Putamen (tissue), 1 donor: ENCODE measurements around the gene CXXC1.
"Not testable (repeated sequence)": the region's sequence is repeated elsewhere in the genome, so short reads cannot be mapped to it uniquely, and the experiment has no call there.

Experiments
- DNase-seq: peaks from one replicate; pipeline ENCODE4 v3.0.0-alpha.2; 2016; ENCODE audit warnings: low spot score

The CXXC1 gene

DNA sequence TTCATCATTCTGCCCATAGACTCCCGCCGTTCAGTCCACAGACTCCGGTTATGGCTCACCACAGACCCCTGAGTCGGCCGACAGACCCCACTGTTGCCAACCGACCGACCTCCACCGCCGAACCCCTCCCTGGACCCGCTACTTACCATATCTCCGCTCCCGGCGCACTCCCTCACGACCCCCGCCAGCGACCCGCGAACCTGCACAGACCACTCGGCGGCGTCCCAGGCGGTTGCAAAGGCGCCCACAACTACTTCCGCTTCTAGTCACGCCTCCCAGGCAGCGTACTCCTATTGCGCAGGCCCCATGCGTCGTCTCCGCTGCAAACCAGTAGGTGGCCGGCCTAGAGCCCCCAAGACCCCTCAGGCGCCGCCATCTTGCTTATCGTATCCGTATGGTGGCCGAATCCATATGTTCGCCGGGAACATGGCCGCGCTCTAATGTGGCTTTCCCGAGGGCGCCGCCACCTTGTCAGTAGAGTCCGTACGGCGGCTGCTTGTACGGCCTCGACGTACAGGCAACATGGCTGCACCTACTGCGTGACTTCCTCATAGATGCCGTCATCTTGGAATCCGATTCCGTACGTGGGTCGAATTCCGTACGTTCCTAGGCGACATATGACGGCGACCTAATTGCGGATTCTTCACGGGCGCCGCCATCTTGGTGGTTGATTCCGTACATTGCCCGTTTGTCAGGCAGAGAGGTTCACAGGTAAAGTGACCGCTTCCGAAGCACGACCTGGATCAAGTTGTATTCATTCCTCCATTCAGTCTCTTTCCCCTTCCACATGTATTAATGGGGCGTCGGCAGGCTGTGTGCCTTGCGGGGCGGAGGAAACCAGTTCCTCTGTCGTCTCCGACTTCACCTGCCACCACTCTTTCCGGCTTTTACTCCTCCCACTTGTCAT lies at the start of gene CXXC1:
CXXC1 (minus strand) TSS at position 252 of the 907 bp plus-strand sequence; CDS start at position 149, 103 bp downstream.
- peak; percentile 100 for DNase-seq

DNA sequence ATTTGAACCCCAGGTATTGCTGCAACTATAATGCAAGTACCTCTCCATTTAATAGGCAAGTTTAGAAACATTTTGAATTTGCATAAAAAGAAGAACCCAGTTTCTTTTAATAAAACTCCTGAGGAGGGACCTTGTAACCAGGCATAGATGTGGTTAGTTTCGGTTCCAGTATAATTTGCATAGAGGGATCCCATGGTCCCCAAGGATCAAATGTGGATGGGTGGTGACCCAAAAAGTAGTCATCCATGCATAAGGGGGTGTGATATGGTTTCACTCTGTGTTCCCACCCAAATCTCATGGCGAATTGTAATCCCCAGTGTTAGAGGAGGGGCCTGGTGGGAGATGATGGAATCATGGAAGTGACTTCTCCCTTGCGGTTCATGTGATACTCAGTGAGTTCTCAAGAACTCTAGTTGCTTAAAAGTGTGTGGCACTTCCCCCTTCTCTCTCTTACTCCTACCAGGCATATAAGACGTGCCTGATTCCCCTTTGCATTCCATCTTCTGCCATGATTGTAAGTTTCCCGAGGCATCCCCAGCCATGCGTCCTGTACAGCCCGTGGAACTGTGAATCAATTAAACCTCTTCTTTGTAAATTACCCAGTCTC lies 47.2 kb upstream of the CXXC1 start:
- no peak for DNase-seq

DNA sequence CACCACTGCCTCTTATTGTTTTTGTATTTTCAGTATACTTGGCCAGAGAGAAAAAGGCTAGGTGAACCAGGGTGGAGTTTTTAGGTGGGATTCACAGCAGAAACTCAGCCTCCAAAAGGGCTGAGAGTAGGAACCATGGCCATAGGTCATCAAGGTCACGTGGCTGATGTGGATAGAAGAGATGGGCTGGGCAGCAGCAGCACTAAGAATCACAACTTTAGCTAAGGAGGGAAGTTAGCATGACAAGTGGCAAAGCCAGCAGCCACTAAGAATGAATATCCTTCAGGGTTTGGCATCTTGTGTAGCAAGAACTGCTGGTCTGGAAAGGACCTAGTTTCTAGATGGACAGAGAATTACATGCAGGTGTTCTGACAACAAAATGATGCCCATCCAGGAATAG lies 44.2 kb upstream of the CXXC1 start:
- no peak for DNase-seq

DNA sequence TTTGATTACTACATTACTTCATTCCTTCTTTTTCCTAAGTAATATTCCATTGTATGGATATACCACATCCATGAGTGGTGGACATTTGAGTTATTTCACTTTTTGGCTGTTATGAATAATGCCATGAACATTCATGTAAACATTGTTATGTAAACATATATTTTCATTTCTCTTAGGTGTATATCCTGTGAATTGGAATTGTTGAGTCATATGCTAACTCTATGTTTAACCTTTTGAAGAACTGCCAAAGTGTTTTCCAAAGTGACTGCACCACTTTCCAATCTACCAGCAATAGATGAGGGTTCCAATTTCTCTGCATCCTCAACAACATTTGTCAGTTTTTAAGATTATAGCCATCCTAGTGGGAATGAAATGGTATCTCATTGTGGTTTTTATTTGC lies 42.7 kb upstream of the CXXC1 start:
- no peak for DNase-seq

DNA sequence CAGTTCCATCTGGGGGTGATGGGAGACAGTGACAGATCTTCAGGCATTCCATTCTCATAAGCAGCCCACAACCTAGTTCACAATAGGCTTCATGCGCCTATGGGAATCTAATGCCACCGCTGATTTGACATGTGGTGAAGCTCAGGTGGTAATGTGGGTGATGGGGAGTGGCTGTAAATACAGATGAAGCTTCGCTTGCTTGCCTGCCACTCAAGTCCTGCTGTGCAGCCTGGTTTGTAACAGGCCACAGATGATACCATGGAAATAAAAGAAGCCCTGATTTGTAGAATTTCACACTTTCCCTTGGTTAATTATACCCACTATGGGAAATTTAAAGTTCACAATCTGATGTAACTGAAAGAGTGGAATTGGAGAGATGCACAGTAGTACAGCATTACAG lies 40.5 kb upstream of the CXXC1 start:
- no peak for DNase-seq

DNA sequence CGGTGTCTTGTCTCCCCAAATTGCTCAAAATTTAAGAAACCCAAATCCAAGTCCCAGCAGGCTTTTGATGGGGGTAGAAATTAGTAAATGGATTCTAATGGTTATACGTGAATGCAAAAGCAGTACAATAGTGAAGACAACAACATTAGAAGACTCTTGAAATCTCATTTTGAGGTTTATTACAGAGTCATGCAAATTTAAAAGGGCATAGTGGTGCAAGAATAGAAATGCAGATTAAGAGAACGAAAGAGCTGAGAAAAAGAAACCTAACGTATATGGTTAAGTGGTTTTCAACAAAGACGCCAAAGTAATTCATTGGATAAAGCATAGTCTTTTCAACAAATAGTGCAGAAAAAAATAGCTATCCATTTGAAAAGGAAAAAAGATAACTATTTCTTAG lies 33.2 kb upstream of the CXXC1 start:
- no peak for DNase-seq

DNA sequence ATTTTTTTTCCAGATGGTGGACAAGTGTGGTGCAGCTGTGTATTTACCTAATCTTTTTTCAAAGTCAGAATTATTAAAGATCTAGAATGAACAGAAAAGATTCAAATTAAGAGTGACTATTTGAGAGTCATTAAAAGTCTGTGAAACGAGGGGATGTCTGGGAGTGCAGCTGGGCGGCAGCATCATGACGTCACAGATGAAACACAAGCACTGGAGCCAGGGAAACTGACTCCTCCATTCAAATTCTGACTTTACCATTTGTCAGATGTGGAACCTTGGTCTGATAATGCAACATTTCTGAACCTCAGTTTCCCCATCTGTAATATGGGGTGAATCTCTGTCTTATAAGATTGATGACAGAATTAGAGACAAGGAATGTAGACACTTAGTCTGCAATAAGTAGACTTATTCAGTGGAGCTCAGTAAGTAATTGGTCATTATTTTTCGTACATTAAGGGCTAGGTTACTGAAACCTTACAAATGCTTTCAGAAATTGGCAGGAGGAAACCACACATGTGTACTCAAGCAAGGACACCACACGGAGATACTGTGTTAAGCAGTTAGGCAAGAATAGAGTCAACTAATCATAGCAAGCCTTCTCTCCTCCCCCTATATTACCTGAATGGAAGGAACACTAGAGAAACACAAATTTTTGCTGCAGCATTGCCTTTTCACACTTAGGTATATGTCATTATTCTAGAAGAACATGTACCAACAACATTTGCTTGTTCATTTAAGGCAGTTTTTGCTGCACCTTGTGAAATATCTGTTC lies 27.8 kb upstream of the CXXC1 start:
- DNase-seq = no peak

DNA sequence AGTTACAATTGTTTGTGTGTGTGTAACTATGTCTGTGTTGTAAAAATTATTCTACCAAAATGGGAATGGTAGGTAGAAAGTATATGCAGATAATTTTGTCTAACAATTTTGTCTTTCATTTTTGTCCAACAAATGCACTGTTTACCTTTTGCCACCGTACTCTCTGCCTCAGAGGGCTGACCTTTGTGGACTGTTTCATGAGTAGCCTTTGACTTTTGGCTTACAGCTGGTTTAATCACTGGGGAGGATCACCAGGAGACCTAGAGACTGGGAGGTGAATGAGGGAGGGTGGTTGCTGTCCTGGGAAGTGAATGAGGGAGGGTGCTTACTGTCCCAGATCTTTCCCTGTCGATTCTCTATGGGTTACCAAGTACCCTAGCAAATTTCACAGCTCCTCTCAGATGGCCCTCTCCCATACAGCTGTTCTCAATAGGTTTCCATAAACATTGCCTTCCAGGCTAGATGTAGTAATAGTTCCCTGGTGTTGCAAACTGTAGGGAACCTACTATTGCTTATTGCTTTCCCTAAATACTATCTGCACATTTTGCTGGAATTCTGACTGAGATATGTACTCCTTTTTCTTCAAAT lies 26.5 kb upstream of the CXXC1 start:
- DNase-seq = no peak

DNA sequence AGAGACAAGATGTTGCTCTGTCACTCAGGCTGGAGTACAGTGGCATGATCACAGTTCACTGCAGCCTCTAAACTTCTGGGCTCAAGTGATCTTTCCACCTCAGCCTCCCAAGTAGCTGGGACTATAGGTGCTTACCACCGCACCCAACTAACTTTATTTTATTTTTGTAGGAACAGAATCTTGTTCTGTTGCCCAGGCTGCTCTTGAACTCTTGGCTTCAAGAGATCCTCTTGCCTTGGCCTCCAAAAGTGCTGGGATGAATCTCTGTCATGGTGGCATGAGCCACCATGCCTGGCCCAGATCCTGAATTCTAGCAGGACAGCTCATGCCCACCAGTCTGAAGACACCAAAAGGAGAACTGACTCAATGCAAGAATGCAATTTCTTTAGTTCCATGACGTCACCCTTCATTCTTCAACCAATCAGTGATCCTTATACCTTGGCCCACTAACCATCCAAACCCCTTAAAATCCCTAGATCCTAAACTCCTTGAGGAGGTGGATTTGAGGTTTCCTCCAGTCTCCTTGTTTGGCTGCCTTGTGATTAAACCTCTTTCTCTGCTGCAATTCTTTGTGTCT lies 25.6 kb upstream of the CXXC1 start:
- no peak for DNase-seq

DNA sequence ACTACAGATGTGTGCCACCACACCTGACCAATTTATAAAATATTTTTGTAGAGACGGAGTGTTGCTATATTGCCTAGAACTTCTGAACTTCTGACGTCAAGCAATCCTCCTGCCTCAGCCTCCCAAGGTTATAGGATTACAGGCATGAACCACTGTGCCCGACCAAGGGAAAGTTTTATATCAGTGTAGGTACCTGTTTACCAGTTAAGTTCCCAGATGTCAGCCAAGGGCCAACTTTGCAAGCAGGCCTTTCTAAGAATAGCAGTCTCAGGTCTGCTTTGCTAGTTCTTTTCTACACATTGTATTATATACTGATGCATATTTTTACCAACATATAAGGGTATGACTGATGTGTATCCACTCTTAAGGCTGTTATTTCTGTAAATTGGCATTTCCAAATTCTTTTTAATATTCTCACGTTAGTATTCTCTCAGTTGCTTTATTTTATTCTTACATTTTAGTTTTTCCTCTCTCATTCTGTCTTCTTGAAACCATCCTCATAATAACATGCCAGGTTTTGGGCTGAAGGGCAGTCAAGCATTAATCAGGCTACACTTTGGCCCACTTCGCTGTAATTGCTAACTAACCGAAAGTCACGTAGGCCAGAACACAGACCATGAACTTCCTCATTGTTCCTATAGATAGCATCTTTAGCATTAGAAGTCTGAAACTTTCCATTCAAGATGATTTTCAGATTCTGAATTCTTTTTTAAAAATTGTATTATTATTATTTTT lies 25.0 kb upstream of the CXXC1 start:
- DNase-seq = no peak

DNA sequence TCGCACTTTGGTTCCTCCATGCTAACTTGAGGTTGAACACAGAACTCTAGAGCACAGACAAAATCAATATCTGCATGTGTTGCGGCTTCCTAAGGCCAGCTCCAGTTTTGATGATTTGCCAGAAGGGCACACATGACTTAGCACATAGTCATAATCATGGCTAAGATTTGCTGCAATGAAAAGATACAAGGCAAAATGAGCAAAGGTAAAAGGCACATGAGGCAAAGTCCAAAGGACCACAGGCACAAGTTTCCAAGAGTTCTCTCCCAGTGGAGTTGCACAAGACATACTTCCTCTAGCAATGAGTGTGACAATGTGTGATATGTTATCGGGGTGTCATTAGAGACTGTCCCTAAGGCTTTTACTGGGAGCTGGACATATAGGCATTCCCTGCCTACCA lies 24.2 kb upstream of the CXXC1 start:
- DNase-seq = no peak

DNA sequence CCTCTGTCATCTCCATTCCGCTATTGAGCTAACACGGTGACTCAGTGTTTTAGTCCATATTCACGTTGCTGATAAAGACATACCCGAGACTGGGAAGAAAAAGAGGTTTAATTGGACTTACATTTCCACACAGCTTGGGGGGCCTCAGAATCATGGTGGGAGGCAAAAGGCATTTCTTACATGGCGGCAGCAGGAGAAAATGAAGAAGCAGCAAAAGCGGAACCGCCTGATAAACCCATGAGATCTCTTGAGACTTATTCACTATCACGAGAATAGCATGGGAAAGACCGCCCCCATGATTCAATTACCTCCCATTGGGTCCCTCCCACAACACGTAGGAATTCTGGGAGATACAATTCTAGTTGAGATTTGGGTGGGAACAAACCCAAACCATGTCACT lies 22.6 kb upstream of the CXXC1 start:
- no peak for DNase-seq

DNA sequence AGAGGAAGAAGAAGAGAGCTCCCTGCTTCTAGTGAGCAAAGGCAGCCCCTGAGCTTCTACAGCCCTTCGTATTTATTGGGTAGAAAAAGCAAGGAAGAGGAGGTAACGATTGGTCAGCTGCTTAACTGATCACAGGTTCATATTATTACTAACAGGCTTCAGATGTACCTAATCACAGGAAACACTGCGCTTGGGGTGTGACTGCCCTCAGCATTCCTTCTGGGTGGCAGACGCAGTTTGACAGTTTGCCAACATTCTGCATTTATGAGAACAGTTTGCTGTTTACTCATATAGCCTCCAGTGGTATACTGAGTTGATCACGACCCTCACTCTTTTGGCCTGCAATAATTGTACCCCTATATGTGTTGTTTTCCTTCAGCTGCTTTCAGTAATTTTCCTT lies 21.4 kb upstream of the CXXC1 start:
- DNase-seq = not testable (repeated sequence)

DNA sequence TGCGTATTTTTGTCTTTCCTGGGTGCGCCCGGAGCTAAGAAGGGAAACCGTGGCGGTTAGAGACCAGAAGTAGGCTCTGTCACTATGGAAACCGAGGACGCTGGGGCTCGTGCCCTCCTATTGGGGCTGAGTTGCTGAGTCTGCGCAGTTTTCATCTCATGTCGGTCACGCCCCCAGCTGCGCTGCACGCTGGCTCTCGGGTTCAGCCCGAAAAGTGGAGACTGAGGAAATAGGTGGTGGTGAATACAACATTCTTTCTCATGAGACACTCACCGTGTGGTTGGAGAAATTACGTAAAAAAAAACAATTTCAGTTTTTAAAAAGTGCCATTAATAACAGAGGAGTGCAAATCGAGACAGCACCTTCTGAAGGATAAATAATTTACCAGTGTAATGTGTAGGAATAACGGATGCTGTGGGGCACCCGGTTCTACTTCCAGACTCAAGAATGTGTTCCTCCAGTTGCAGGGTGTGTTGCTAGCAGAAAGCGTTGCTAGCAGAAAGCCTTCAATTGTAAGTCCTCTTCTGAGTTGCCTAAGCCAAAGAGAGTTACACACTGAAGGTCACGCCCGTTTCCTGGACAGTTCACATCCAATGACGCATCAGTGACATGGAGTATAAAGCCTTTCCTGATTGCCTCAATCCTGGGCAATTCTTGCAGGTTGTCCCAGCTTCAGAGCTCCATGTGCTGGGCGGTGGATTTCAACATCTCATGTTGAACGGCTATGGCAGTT lies 20.4 kb upstream of the CXXC1 start:
- peak; percentile 88 for DNase-seq

DNA sequence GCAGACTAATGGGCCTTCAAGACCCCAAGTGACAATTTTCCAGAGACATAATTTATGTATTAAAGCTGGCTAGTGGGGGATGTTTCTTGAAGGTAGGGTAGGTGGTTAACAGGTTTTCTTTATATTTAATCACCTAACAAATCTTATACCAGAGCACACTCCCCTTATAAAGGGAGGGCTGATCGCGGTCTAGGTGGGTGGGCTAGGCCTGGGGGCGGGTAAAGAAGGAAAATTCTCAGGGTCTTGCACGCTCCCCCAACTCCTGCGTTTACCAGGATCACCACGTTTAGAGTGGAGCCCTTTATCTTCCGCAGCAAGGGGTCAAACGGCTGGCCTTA lies 19.9 kb upstream of the CXXC1 start:
- no peak for DNase-seq

DNA sequence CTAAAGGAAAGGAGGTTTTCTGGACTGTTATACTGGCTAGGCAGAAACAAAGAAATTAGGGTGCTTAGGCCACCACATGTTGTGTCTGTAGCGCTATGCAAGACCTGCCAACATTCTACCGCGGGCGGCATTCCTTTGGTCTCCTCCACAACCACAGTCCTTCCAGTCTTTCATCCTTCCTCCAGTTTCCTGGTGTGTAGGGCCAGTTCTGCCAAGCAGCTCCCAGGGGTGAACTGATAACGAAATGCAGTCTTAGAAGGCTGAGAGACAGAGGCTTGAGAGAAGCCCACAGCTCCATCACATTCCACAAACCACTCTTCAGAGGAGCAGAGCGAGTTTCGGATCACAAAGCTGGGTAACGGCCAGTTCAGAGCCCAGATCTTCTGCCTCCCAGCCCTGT lies 19.5 kb upstream of the CXXC1 start:
- DNase-seq = no peak

DNA sequence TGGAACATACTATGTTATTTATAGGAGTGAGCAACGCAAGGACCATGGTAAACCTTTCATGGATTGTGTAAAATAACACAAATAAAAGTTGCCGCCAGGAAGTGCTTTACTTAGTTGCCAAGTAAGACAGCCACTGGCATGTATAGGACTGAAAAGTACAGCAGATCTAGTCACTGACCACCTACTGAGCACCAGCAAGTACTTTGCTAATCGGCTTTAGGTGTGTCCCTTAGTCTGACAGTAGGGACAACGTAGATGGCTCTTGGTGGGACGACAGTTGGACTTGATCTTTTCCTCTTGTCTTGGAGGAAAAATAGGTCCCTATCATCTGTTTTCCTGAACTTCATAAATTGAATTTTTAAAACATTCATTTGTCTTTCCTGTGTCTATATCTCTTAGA lies 13.6 kb upstream of the CXXC1 start:
- DNase-seq = no peak

DNA sequence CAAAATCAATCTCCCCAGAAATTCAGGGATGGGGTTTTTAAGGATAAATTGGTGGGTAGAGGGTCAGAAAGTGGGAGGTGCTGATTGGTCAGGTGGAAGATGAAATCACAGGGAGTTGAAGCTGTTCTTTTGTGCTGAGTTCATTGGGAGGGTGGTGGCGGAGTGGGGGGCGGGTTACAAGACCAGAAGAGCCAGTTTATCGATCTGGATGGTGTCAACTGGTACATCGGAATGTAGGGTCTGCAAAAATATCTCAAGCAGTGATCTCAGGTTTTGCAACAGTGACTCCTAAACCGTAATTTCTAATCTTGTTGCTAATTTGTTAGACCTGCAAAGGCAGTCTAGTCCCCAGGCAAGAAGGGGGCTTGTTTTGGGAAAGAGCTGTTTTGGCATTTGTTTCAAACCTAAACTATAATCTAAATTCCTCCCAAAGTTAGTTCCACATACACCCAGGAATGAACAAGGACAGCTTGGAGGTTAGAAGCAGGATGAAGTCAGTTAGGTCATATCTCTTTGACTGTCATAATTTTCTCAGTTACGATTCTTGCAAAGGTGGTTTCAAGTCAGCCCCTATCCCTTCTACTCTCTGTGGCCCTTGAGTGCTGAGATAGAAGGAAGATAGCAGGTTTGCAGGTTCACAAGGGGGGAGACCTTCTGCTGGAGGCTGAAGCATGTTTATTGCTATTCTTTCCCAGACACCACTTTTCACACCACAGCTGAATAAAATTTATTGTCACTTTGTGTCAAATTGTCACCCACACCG lies 12.3 kb upstream of the CXXC1 start:
- DNase-seq = no peak

DNA sequence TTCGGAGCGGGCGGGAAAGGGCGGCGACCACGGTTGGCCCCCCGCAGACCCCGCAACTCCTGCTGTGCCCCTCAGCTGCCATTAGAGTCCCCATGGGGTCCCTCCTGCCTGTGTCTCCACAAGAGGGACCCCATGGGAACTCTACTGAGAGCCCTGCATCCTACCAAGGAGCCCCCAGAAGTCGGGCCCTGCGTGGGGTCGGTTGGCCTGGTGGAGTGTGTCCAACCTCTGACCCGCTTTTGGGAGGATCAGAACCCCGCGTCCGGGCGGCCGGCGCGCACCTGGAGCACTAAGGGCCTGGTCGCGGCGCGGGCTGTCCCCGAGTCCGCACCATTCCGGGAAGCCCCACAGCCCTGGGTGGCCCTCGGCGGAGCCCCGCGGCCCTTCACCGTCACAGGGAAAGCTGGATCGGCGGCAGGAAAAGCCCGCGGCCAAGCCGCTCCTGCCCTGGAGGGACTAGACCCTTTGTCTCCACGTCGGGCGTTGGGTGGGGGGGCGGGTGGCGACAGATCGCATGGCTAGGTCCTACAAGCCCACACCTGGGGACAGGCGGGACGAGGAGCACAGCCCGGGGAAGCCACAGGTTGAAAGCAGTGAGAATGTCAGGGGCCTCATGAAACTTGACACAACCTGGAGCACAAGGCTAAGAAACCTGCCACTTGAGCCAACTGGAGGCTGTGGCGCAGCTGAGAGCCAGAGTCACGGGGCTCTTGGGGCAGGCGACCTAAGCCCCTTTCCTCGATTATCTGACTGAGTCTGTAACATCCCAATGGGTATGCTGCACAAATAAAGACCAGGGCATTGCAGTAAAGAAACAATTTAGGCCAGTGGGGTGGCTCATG lies 11.2 kb upstream of the CXXC1 start:
- no peak for DNase-seq
